H1 (cell line): ENCODE measurements around the gene SH3PXD2A. TPM values are rescaled to one million over a fixed set of nuclear protein-coding genes. Genes with fewer than 3 reads are reported as not detected.

Experiments
- CTBP2 ChIP-seq: IDR thresholded peaks from 2 replicates; pipeline ENCODE4 v1.7.0; 2011; ENCODE audit warnings: borderline replicate concordance, mild to moderate bottlenecking, moderate library complexity, mixed read lengths, low read length; ENCODE audit not compliant: insufficient read depth, insufficient read length
- MAFK ChIP-seq: IDR thresholded peaks from 2 replicates; pipeline ENCODE4 v1.6.1; 2012; ENCODE audit warnings: low read depth, mild to moderate bottlenecking, improper control_type of control experiment, low read length
- RXRA ChIP-seq: IDR thresholded peaks from 2 replicates; pipeline ENCODE4 v1.6.1; 2011; ENCODE audit warnings: low read depth, mild to moderate bottlenecking, low read length, moderate library complexity; ENCODE audit not compliant: insufficient read depth
- TBP ChIP-seq: IDR thresholded peaks from 2 replicates; pipeline ENCODE4 v1.6.1; 2011; ENCODE audit warnings: low read depth, low read length, improper control_type of control experiment
- TEAD4 ChIP-seq: IDR thresholded peaks from 2 replicates; pipeline ENCODE4 v1.6.1; 2012; ENCODE audit warnings: low read depth, low read length, inconsistent platforms, mixed read lengths
- ZNF274 ChIP-seq: IDR thresholded peaks from 2 replicates; pipeline ENCODE4 v1.7.0; 2012; ENCODE audit warnings: low read length, borderline replicate concordance; ENCODE audit errors: extremely low read depth
- polyA plus RNA-seq, 7 experiments: library from polyadenylated mRNA; depleted of rRNA in 3 of 7; stranded (reverse) in 5 of 7; unstranded in 2 of 7; fragments of >200 nt in 5 of 7; fragments of 200-250 nt in 2 of 7; gene quantifications; 1 replicate in 5 of 7; 2 replicates in 1 of 7; 4 replicates in 1 of 7; pipeline versions ENCODE4 v1.2.1 to v1.2.3, GENCODE V29; 2011 to 2013; ENCODE audit warnings: missing spikeins in 2 of 7, mixed read lengths in 2 of 7
- total RNA-seq: library from RNA; stranded (reverse); fragmentation: NEBNext Ultra II Directional; extraction: Animal tissue kit (Norgen Biotek cat#: 25700); gene quantifications from 2 replicates; pipeline ENCODE4 v1.2.1, GENCODE V29; 2021

Gene SH3PXD2A
- total and polyA plus RNA-seq, 2 of the 8 experiments (the other 6 are each of a cell fraction or from before 2014, with no cell fraction given) = 5.4 to 16.3 TPM

- TF ChIP-seq RXRA = no peak
- TF ChIP-seq TBP = no peak
- no peak for TF ChIP-seq CTBP2
- TF ChIP-seq ZNF274 = no peak
- no peak for TF ChIP-seq MAFK
- TF ChIP-seq TEAD4 = no peak
Observed at GRCh38 chr10:103812004-103812403, 43.4 kb downstream of the SH3PXD2A start (continued).
